Measurements from ENCODE around the gene ACVR1C. TPM values are rescaled to one million over a fixed set of nuclear protein-coding genes. Genes with fewer than 3 reads are reported as not detected.

Gene ACVR1C
- total RNA-seq = 0.55 and 0.70 TPM in 2 replicates

DNA sequence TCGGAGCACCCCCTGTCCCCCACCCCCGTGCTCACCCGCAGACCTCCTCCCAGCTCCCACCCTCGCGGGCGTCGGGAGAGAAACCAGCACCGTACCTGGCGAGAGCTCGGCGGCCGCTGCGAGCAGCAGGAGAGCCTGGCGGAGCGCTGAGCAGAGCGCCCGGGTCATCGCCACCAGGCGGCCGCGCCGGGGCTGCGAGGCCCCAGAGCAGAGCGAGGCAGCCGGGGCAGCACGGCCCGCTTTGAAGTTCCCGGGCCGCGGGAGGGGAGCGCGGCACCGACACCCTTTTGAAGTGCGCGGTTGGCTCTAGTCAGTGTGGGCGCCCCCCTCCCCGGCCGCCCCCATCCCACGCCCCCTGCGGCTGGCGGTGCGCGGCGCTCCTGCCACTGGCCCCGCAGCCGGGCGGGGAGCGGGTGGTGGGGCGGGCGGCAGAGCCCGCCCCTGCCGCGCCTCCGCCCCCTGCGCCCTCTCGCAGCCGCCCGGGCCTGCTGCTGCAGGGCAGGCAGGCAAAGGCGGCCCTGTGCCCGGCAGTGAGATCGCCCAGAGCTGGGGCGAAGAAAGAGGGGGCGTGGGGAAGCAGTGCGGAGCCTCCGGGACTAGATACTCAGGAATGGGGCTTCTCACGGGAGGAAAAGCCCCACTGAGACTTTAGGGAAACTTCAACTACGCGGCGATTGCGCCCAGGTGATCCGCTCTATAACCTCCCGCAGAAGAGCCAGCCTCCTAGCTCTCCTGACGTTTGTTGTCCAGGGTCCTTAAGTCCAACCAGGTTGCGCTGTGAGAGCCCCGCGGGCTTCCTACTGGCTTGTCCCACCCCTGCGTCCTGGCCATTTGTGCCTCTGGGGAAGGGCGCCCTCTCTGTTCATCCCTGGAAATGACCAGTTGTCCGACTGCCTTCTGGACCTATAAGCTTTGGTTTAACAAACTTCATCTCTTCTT is at the start of gene ACVR1C:
Gene ACVR1C, minus strand, starts transcription at position 388 of the 939 bp plus-strand sequence. Its CDS starts 220 bp downstream, at position 168.
- intact Hi-C loops (cut with micrococcal nuclease) = loop anchor here (1.0 to 10.0 kb wide), 10 partner anchors 131 to 1296 kb away; partner anchors contain the start of genes ACVR1, CCDC148, CYTIP and ERMN

DNA sequence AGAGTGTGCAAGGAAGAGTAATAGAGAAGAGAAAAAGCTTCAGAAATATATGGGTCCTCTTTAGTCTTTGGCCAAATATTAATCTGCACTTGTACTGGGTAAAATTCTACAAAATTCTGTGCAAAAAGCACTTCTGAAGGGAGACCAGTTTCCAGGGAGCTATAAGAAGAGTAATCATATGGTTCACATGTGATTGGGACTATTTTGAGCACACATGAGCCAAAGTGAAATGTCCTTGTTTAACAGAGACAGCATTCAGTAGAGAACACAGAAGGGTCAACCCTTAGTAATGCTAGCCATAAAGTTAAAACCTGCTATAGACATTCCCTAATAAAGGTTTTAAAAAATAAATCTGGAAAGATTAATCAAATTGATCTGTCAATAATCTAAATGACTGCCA is 49.3 kb upstream of the ACVR1C start:
- intact Hi-C loops (cut with micrococcal nuclease) = no loop called here

DNA sequence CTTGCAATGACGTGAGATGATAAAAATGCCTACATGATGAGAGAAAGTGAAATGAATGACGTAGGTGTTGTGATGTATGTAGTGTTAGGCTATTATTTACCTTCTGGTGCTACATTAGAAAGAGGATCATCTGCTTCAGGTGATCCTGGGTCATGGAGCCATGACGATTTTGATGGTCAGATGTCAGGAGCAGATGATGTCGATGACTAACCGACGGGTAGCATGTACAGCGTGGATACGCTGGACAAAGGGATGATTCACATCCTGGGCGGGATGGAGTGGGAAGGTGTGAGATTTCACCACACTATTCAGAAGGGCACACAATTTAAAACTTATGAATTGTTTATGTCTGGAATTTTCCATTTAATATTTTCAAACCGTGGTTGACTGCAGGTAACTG is 43.5 kb upstream of the ACVR1C start:
- intact Hi-C loops (cut with micrococcal nuclease) = no loop called here

DNA sequence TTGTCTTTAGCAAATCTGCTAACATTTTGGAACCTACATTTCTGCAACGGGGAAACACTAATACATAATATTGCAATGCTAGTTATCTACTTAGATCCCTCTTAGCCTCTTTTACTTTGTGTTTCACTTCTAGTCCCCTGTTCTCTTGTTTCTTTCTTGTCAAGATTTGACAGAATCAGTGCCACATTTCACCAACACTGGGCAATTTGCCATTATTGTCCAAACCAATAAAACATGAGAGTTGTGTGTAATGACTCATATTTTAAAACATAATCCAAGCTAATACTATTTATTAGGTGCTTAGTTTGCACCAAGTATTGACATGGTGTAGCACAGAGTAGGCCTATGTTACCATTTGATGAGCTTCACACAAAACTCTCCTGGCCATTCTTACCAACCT is 33.7 kb upstream of the ACVR1C start:
- intact Hi-C loops (cut with micrococcal nuclease) = no loop called here

DNA sequence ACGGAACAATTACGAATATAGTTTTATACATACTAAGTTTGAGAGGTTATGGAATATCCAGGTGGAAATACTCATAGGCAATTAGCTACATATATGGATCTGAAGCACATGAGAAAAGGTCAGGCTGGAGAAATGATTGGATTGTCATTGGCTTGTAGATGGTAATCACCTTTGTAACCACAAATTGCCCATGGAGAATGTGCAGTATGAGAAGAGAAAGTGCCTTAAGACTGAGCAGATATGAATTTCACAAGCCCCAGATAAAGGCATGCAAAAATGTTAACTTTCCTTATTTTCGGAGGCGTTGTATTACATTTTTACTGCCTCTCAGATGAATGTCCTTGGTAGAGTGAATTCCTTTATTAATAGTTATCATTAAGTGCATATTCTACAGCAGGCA is 33.1 kb upstream of the ACVR1C start:
- intact Hi-C loops (cut with micrococcal nuclease) = no loop called here

DNA sequence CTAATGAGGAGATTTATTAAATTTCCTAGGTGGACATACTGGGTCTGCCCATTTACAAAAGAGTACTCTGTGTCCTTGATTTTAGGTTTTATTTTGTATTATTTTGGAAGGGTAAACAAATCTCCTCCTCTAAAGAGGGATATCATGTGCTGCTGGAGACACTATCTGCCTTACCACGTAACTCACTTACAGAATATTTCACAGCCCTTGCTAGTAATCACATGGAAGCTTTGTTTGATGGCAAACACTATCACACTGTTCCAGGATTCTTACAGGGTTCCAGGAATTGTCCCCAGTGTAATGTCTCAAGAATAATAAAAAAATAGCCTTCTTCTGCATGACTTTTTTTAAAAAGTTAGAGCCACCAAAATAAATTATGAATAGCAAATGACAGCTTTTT is 29.2 kb upstream of the ACVR1C start:
- intact Hi-C loops (cut with micrococcal nuclease) = no loop called here

DNA sequence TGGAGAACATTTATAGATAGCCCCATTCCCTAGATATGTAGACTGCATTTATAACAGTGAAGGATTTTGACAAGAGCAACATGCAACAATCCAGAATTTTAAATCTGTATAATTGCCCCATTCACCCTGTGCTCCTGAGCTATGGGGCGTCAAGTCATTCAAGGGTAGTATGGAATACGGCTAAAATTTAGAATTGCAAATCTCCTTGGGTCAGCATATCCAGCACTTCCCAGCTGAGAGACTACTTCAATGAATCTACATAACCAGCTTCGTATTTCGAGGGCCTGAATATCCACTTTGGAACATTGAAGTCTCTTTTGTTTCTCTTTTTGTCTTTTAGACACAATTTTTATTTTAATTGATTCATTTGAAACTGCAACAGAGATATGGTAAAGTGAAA is 28.4 kb upstream of the ACVR1C start:
- intact Hi-C loops (cut with micrococcal nuclease) = no loop called here

DNA sequence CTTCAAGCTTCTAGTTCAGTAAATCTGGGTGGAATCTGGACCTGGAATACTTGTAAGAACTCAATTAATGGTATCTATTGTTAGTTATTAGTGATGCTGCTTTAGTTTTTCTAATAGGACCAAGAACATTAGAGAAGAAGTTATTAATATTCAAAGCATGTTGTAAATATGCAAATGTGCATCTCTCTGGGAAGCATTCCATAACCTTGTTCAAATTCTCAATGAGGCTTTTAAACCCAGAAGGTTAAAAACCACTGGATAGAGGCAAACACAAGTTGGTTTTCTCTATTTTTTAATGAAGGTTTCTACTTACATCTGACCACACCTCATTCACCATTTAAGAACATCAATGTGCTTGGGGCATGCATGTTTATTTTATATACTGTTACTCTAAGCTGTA is 16.1 kb upstream of the ACVR1C start:
- intact Hi-C loops (cut with micrococcal nuclease) = no loop called here

DNA sequence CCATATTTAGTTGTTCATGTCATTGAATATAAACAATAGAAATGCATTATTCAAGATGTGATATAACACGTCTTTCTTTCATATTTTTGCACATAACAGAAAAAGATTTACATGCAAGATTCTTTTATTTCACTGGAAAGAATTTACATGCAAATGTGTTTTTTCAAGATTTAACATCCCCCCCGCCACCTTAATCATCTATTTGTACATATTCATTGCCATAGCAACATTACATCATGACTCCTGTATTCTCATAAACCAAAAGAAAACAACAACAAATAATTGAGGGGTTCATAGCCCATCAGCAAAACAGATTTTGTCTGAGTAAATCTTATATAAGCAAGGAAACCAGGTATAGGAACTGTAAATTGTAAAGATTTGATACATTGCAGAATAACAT is 3.2 kb upstream of the ACVR1C start:
- intact Hi-C loops (cut with micrococcal nuclease) = no loop called here

DNA sequence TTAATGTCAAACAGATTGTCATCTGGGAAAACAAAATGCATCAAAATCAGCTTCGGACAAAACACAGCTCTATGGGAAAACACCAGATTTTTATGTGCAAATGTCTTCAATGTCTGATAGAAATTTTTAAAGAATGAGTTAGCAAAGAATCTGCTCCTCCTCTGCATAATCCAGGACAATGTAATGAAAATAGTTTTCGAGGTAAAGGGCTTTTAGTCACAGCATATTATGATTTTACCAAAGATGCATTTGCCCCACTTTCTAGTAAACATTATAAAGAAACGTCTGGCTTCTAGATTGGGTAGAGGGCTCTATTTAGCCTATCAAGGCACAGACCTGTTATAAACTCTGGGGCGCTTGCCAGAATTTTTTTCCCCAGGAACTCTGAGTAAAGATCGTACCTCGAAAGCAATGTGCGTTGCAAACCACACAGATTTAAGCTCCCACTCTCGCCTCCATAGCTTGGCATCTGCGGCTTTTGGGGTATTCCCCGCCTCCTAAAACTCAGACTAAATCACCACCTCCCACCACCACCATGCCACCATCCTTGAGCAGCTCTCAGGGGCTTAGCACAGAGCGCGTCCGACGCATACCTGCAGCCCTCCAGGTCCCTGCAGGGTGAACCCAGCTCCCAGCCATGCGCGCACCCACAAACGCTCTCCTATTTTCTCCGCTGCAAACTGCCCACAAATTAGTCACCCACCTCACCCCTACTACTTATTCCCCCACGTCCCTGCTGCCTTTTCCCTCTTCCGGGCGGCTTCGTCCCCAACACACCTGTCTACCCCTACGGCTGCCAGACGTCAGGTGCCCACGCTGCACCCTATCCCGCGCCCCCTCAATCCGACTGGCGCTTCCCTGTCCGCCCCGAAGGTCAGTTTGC is 829 bp downstream of the ACVR1C start:
- intact Hi-C loops (cut with micrococcal nuclease) = loop anchor here (1.0 to 10.0 kb wide), 9 partner anchors 131 to 1296 kb away; partner anchors contain the start of genes CCDC148, CYTIP, ERMN and NR4A2

DNA sequence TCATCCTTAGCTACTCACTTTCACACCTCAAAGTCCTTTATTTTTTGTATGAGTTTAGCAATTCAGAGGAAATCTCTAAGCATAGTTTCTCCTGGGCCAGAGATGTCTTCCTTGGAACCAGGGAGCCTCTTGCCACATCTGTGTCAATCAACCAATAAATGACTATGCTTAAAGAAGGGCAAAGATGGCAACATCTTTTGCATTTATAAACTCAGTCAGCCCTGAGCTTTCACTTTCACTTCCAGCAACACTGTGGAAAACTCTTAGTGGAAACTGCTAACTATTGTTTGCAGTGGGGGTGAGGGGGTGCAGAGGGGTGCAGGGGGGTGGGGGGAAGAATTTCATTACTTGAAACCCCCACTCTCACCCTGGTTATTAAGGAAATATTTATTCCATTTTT is 3.4 kb downstream of the ACVR1C start:
- intact Hi-C loops (cut with micrococcal nuclease) = loop anchor here (5.0 to 10.0 kb wide), 6 partner anchors 183 to 1293 kb away; partner anchors contain the start of genes CCDC148, CYTIP, ERMN and NR4A2

DNA sequence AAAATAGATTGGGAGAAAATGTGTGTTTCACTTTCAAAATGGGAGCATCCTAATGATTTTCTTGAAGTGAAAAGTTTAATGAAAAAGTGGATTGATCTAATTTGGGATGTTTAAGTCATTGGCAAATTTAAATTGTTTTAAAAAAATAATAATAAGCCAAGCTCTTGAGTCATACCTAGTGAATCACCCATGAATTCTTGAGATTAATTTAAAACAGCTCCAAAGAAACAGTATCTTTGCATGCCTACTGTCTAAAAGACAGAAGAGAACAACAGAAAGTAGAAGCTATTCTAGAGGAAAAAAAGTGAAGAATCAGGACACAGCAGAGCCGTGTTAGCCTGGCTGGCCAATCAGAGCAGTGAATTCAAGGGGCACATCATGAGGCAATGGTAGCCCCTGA is 7.7 kb downstream of the ACVR1C start:
- intact Hi-C loops (cut with micrococcal nuclease) = loop anchor here (10.0 kb wide), 2 partner anchors 316 to 1216 kb away; no protein-coding TSS in a partner anchor

DNA sequence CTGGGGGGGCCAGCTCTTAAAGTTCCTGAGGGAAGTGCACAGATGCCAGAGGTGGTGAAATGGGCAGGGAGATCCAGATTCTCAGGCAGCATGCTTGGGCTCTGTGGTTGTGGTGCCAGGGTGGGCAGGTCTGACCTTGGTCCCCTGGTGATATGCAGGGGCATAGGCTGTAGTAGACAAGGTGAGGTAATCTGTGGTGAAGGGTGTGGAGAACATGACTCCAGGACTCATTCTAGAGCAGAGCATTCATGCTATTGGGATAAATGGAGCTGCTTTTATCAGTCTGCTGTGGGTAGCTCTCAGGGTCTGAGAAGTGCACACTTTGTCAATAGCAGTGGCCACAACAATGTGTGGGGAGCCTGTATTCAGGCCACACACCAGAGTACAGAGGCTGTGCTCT is 16.9 kb downstream of the ACVR1C start:
- intact Hi-C loops (cut with micrococcal nuclease) = no loop called here

DNA sequence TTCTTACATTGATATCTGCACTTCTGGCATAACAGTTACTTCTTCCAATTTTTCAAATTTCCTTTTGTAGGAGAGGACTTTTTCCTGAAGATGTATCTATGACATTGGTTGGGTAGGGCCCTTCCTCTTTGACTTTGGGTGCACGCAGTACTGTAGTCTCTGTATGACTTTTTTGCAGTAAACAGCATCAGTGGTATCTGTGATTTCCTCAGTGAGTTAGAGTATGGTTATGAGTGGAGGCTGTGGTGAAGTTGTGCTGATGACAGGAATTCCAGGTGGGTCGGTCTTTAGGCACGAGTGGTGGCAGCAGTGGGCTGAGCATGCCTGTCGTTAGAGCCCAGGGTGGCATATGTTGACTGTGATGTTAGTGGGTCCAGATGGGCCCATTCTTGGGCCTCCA is 17.6 kb downstream of the ACVR1C start:
- intact Hi-C loops (cut with micrococcal nuclease) = no loop called here

DNA sequence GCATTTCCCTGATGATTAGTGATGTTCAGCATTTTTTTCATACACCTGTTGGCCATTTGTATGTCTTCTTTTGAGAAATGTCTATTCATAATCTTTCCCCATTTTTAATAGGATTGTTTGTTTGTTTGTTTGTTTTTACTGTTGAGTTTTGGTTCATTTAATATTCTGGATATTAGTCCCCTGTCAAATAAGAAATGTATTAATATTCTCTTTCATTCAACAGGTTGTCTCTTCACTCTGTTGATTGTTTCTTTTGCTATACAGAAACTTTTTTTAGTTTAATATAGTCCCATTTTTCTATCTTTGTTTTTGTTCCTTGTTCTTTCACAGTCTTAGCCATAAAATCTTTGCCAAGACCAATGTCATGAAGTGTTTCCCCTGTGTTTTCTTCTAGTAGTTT is 22.1 kb downstream of the ACVR1C start:
- intact Hi-C loops (cut with micrococcal nuclease) = no loop called here

DNA sequence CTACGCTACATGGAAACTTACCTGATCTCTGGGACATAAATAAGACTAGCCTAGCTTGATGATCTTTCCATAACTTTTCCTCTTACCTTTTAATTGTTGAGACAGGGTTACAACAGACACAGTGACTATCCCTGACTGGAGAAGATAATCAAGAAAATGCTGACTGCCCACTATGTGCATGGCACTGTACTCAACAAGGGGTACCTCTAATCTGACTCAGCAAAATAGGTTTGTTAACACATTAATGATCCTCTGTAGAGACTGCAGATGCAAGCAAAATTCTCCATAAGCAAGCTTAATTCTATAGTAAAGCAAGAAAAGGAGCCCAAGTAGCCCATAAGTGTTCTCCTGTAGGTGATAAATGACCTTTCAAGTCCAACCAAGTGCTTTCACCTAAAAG is 25.5 kb downstream of the ACVR1C start:
- intact Hi-C loops (cut with micrococcal nuclease) = no loop called here

DNA sequence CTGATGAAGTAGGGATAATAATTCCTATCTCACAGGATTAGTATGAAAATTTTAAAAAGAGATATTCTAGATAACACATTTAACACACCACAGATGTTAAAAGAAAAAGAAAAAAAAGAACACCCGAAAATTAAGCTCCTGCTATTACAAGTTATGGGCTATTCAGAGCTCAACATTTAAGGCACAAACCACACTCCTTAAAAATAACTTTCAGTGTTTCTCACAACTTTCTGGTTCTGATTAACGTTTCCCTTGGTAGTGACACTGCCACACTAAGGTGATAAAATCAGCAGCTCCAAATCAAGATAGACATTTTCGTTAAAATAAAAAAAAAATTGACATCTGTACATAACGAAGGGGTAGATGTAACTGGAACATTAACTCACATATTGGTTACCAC is 26.9 kb downstream of the ACVR1C start:
- intact Hi-C loops (cut with micrococcal nuclease) = no loop called here

DNA sequence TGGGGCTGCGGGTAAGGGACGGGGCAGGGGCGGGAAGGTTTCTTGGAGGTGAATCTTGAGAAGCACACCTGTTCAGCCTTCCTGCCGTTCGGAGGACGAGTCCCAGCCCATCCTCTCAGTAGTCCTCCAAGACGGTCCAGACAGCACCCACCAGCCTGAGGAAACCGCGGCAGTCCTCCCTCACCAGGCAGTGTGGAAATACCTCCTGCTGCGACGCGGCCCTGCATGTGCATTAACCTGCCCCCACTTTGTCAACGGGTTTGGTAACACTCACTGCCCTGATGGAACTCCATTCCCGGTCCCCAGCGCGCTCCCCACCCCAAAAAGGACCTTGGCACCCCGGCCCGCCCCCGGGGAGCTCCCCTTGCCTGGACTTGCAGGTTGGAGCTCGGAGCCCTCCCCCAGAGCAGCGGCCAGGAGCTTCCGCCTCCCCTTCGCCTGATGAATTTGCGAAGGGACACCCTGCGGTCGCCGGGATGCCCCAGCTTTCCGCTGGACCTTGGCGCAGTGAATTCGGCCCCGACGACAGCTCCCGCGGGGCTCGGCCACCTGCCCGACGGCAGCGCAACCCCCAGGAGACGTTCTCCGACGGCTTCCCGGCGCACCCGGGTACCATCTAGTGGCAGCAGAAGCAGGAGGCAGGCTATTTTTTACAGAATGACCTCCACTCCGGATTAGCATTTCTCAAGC is 31.5 kb downstream of the ACVR1C start:
- intact Hi-C loops (cut with micrococcal nuclease) = loop anchor here (1.0 kb wide), 3 partner anchors 105 to 295 kb away; no protein-coding TSS in a partner anchor

DNA sequence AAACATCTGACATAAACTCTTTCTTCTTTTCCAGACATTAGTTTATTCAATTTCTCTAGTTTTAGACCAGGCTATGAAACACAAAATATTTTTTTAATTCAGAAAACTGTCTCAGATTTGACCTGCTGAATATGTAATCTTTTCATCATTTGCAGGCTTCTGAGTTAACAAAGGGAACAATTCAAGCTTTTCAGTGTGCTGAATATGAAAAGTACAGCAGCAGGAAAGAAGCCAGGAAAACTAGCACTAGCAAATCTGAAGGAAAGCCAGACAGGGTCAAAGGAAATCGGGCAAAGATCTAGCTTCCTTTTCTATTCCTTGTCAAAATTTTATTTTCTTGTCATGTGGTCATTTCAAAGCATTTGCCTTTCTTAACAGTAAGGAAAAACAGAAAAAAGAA is 35.3 kb downstream of the ACVR1C start:
- intact Hi-C loops (cut with micrococcal nuclease) = loop anchor here (1.0 kb wide), 2 partner anchors 96 to 291 kb away; no protein-coding TSS in a partner anchor

DNA sequence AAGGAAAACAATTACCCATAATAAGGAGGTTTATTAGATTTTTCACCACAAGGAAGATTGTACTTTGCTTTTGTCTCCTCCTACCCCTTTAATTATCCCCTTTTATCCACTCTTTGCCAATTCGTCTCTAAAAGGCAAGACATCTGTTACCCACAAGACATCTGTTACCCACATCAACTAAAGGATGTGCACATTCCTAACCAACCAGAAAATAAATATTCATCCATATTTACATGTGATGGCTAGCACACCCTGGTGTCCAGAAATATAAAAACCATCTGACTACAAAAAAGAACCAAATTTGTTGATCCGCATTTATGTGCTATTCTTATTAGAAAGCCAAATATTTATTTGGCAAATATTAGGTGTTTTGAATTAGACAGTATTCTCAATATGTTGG is 35.7 kb downstream of the ACVR1C start:
- intact Hi-C loops (cut with micrococcal nuclease) = loop anchor here (1.0 kb wide), 2 partner anchors 96 to 291 kb away; no protein-coding TSS in a partner anchor

DNA sequence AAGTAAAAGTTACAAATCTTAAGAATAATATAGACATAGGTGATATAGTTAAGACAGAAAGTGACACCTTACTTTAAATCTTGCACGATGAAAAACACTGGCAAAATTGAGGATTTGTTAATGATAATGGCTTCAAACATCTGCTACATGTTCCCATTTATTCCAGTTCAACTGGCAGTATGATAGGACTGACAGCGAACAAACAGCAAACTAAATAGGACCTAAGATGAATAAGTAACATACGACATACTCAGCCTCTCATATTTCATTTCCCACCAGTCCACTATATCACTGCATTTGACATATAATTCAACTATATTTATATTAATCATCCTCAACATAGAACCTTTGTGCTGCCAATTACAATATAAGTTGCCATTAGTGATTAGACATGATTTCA is 36.3 kb downstream of the ACVR1C start:
- intact Hi-C loops (cut with micrococcal nuclease) = no loop called here

Data from T-helper 2 cell treated with Interferon-gamma antibody and Interleukin-4, amounts not matched to agents 100 ng/mL and 5 ng/mL, for 36 hours (primary cell).